ENCODE results near the gene CHST12.

Gene CHST12

GRCh38 chr7:2354939-2355704, 48.3 kb upstream of the CHST12 start:
- peak in 1 of 2 experiments; percentile 22 for DNase-seq (ENCODE audit: low read depth in 1 of 2, low spot score in 1 of 2)
- H3K4me3 ChIP-seq (replicated peaks; ENCODE audit: insufficient read depth, low read length), result peak overlapping the region; percentile 93

DNA sequence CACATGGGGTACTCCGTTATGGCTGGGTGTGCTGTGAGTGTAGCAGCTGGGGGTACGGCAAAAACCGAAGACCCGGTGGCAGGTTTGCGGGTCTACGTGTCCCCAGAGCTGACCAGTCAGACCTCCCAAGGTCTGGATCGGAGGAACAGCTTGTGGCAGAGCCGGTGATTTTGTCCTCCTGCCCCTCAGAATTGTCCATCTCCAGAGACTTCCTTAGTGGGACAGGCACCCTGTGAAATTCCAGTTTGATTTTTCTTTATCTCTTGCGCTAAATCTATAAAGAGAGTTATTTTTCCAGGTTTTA, 47.8 kb upstream of the CHST12 start:
- Histone ChIP-seq H3K27ac (replicated peaks) (peak overlapping the region; percentile 83), H3K4me3 (replicated peaks; ENCODE audit: insufficient read depth, low read length) (peak overlapping the region; percentile 93), H3K27me3 (ENCODE audit: insufficient read depth, poor library complexity, severe bottlenecking) (no peaks in the 10 kb centered on the region)
- no peak for DNase-seq (ENCODE audit: low read depth in 1 of 2, low spot score in 1 of 2)
- TF ChIP-seq REST (IDR thresholded peaks at IDR 0.05; ENCODE audit: insufficient replicate concordance, low read depth) (no peak), SPI1 (IDR thresholded peaks at IDR 0.05; ENCODE audit: borderline replicate concordance, low read depth) (no peak), POLR2AphosphoS5 (IDR thresholded peaks at IDR 0.05; ENCODE audit: low read depth) (no peak), CTCF (IDR thresholded peaks at IDR 0.05; ENCODE audit: insufficient read depth, low read length) (no peak), GABPA (IDR thresholded peaks at IDR 0.05; ENCODE audit: low read depth) (no peak)

More at GRCh38 chr7:2354939-2355704, 48.3 kb upstream of the CHST12 start:
- no peak for TF ChIP-seq CTCF (IDR thresholded peaks at IDR 0.05; ENCODE audit: insufficient read depth, low read length)
- no peak for TF ChIP-seq REST (IDR thresholded peaks at IDR 0.05; ENCODE audit: insufficient replicate concordance, low read depth)
- no peak for TF ChIP-seq SPI1 (IDR thresholded peaks at IDR 0.05; ENCODE audit: borderline replicate concordance, low read depth)
- TF ChIP-seq POLR2AphosphoS5 (IDR thresholded peaks at IDR 0.05; ENCODE audit: low read depth), result no peak
- no peak for TF ChIP-seq GABPA (IDR thresholded peaks at IDR 0.05; ENCODE audit: low read depth)
- H3K27me3 ChIP-seq (ENCODE audit: insufficient read depth, poor library complexity, severe bottlenecking), result no peaks in the 10 kb centered on the region
- peak overlapping the region; percentile 83 for H3K27ac ChIP-seq (replicated peaks)

DNA sequence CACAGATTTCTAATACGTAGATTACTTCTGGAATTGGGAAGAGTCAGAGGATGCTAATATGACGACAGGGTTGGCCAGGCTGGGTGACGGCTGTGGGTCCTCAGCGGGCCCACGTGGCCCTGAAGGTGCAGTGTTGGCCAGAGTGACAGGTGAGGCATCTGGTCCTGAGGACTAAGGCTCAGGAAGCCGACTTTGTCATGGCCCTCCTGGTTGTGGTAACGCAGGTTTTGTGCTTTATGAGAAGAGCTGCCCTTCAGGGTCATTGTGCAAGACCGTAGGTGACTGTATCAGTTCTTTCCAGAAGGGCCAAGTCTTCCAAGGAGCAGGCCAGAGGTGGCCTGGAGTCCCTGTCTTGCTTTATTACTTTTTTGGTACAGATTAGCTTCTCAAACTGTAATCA, 46.2 kb upstream of the CHST12 start:
- H3K27ac ChIP-seq (replicated peaks), result peak overlapping the region; percentile 33
- no peaks in the 10 kb centered on the region for H3K27me3 ChIP-seq (ENCODE audit: insufficient read depth, poor library complexity, severe bottlenecking)
- no peak for TF ChIP-seq GABPA (IDR thresholded peaks at IDR 0.05; ENCODE audit: low read depth)
- TF ChIP-seq CTCF (IDR thresholded peaks at IDR 0.05; ENCODE audit: insufficient read depth, low read length), result no peak
- TF ChIP-seq SPI1 (IDR thresholded peaks at IDR 0.05; ENCODE audit: borderline replicate concordance, low read depth), result no peak
- TF ChIP-seq REST (IDR thresholded peaks at IDR 0.05; ENCODE audit: insufficient replicate concordance, low read depth), result no peak
- TF ChIP-seq POLR2AphosphoS5 (IDR thresholded peaks at IDR 0.05; ENCODE audit: low read depth), result no peak
- peak in 1 of 2 experiments; percentile 41 for DNase-seq (ENCODE audit: low read depth in 1 of 2, low spot score in 1 of 2)
- H3K4me3 ChIP-seq (replicated peaks; ENCODE audit: insufficient read depth, low read length), result peak overlapping the region; percentile 93
